GM23248 (cell line): ENCODE data around the gene IDH3G. TPM values are rescaled to one million over a fixed set of nuclear protein-coding genes. Genes with fewer than 3 reads are reported as not detected.
"Not testable (repeated sequence)": the region's sequence is repeated elsewhere in the genome, so short reads cannot be mapped to it uniquely, and the experiment has no call there.

Source experiments
- DNase-seq: peaks from one replicate; pipeline ENCODE4 v3.0.0-alpha.2; 2015
- H2AFZ ChIP-seq: fragments of 200-600 bp; sonication (generic); 2 replicates; pipeline ENCODE4 v1.6.1; 2016; ENCODE audit warnings: antibody characterized with exemption
- H3F3A ChIP-seq: fragments of 200-600 bp; sonication (generic); 2 replicates; pipeline ENCODE4 v1.6.1; 2016; ENCODE audit warnings: mild to moderate bottlenecking, antibody characterized with exemption, mixed run types; ENCODE audit not compliant: insufficient read depth
- H3K27ac ChIP-seq: fragments of 200-600 bp; sonication (generic); 2 replicates; pipeline ENCODE4 v1.5.1; 2016; ENCODE audit warnings: mild to moderate bottlenecking
- H3K27me3 ChIP-seq: fragments of 200-600 bp; sonication (generic); replicated peaks from 2 replicates; pipeline ENCODE4 v1.6.1; 2016; ENCODE audit warnings: mild to moderate bottlenecking; ENCODE audit not compliant: insufficient read depth
- H3K36me3 ChIP-seq: fragments of 200-600 bp; sonication (generic); 2 replicates; pipeline ENCODE4 v1.6.1; 2016; ENCODE audit warnings: low read depth, mild to moderate bottlenecking
- H3K4me1 ChIP-seq: fragments of 200-600 bp; sonication (generic); 2 replicates; pipeline ENCODE4 v1.6.1; 2016; ENCODE audit warnings: mild to moderate bottlenecking; ENCODE audit not compliant: insufficient read depth
- H3K4me2 ChIP-seq: fragments of 200-600 bp; sonication (generic); one replicate; pipeline ENCODE4 v1.6.1; 2016; ENCODE audit warnings: mild to moderate bottlenecking; ENCODE audit not compliant: unreplicated experiment
- H3K4me3 ChIP-seq: fragments of 200-600 bp; sonication (generic); 2 replicates; pipeline ENCODE4 v1.5.1; 2016; ENCODE audit warnings: mild to moderate bottlenecking
- H3K79me2 ChIP-seq: fragments of 200-600 bp; sonication (generic); 2 replicates; pipeline ENCODE4 v1.6.1; 2016; ENCODE audit warnings: mild to moderate bottlenecking; ENCODE audit not compliant: insufficient read depth
- H3K9ac ChIP-seq: fragments of 200-600 bp; sonication (generic); 2 replicates; pipeline ENCODE4 v1.6.1; 2016; ENCODE audit warnings: mild to moderate bottlenecking
- H3K9me2 ChIP-seq: fragments of 200-600 bp; sonication (generic); 2 replicates; pipeline ENCODE4 v1.6.1; 2016; ENCODE audit warnings: mixed run types, mild to moderate bottlenecking, moderate library complexity; ENCODE audit not compliant: insufficient read depth
- H3K9me3 ChIP-seq: fragments of 200-600 bp; sonication (generic); one replicate; pipeline ENCODE4 v1.6.1; 2017; ENCODE audit warnings: low read depth
- H4K20me1 ChIP-seq: fragments of 200-600 bp; sonication (generic); 2 replicates; pipeline ENCODE4 v1.6.0; 2016; ENCODE audit not compliant: insufficient read depth
- EZH2 ChIP-seq: fragments of 200-600 bp; sonication (generic); IDR thresholded peaks from 2 replicates; pipeline ENCODE4 v1.6.1; 2018; ENCODE audit warnings: antibody characterized with exemption, mild to moderate bottlenecking; ENCODE audit not compliant: insufficient read depth, poor library complexity, severe bottlenecking
- EZH2phosphoT487 ChIP-seq: fragments of 200-600 bp; sonication (generic); IDR thresholded peaks from 2 replicates; pipeline ENCODE4 v1.6.1; 2018; ENCODE audit warnings: antibody characterized with exemption, moderate library complexity, mild to moderate bottlenecking, low read depth; ENCODE audit not compliant: insufficient read depth
- WGBS, 2 experiments: methylation state at CpG; one replicate each; pipeline ENCODE4 v1.1.6; 2015 to 2017; ENCODE audit warnings: low lambda C conversion rate in 2 of 2, low coverage in 1 of 2; ENCODE audit errors: missing lambda C conversion rate in 2 of 2; 5-methylcytosine and 5-hydroxymethylcytosine counted together
- in situ Hi-C: fragments of 300-500 bp; cut with MboI; formaldehyde crosslinking; loops from 2 replicates; pipeline ENCODE4 v1.15.0; 2020
- polyA plus RNA-seq: library from polyadenylated mRNA; unstranded; fragments of >200 nt; fragmentation: Nextera tagmentation; extraction: Ambion mirVana; gene quantifications from 2 replicates; pipeline ENCODE4 v1.2.1, GENCODE V29; 2016
- total RNA-seq: library from RNA; depleted of rRNA; stranded (reverse); fragments of >200 nt; shearing (Covaris generic); gene quantifications from 2 replicates; pipeline ENCODE4 v1.2.3, GENCODE V29; 2014

Gene IDH3G
- total and polyA plus RNA-seq, 2 experiments from 2014 or later: 83.2 to 88.2 TPM

GRCh38 chrX:153762626-153763173 lies 31.5 kb downstream of the IDH3G start:
- H3K27ac ChIP-seq: no peak overlapping the region
- H4K20me1 ChIP-seq: no peaks in the 10 kb centered on the region
- no peak overlapping the region for H3K4me2 ChIP-seq
- H3K9ac ChIP-seq: no peak overlapping the region
- no peaks in the 10 kb centered on the region for H3K9me3 ChIP-seq
- H3K27me3 ChIP-seq: no peaks in the 10 kb centered on the region
- peaks cover 5% of the 10 kb centered on the region; the same call in 1 of the 2 replicates for H3K4me1 ChIP-seq
- DNase-seq: no peak
- H3K9me2 ChIP-seq: no peaks in the 10 kb centered on the region
- no peaks in the 10 kb centered on the region for H3K36me3 ChIP-seq
- peaks cover 11% of the 10 kb centered on the region for H3K79me2 ChIP-seq
- H3K4me3 ChIP-seq: no peak overlapping the region
- H2AFZ ChIP-seq: no peak overlapping the region
- 77 to 78% methylated on average over 11 to 12 of the region's 14 CpGs for WGBS, 2 experiments
- in situ Hi-C loops: no loop called here
- TF ChIP-seq EZH2: no peak
- TF ChIP-seq EZH2phosphoT487: no peak
- no peaks in the 10 kb centered on the region for H3F3A ChIP-seq

GRCh38 chrX:153761863-153762262 lies 32.3 kb downstream of the IDH3G start:
- in situ Hi-C loops: no loop called here

GRCh38 chrX:153755136-153755535 lies 39.0 kb downstream of the IDH3G start:
- no peaks in the 10 kb centered on the region for H3K4me1 ChIP-seq
- no peaks in the 10 kb centered on the region for H4K20me1 ChIP-seq
- no peak for DNase-seq
- in situ Hi-C loops: loop anchor here (10.0 kb wide), 1 partner anchor 180 kb away; the partner anchor contains the start of gene NAA10
- no peaks in the 10 kb centered on the region for H3K9me3 ChIP-seq
- no peak overlapping the region for H2AFZ ChIP-seq
- 33 to 42% methylated on average over 1 of the region's 1 CpG for WGBS, 2 experiments
- H3K79me2 ChIP-seq: no peaks in the 10 kb centered on the region
- no peak overlapping the region for H3K4me3 ChIP-seq
- H3K9ac ChIP-seq: no peak overlapping the region
- no peaks in the 10 kb centered on the region for H3K27me3 ChIP-seq
- no peak overlapping the region for H3K27ac ChIP-seq
- no peak for TF ChIP-seq EZH2phosphoT487
- no peak for TF ChIP-seq EZH2
- no peaks in the 10 kb centered on the region for H3K36me3 ChIP-seq
- H3K4me2 ChIP-seq: no peak overlapping the region
- H3F3A ChIP-seq: no peaks in the 10 kb centered on the region
- no peaks in the 10 kb centered on the region for H3K9me2 ChIP-seq

More at GRCh38 chrX:153761863-153762262, 32.3 kb downstream of the IDH3G start:
- Histone ChIP-seq H3F3A (no peaks in the 10 kb centered on the region), H3K4me1 (peaks cover 5% of the 10 kb centered on the region; the same call in 1 of the 2 replicates), H3K9me2 (no peaks in the 10 kb centered on the region), H3K27ac (no peak overlapping the region), H3K4me3 (no peak overlapping the region), H4K20me1 (no peaks in the 10 kb centered on the region), H3K9me3 (no peaks in the 10 kb centered on the region), H3K79me2 (peaks cover 11% of the 10 kb centered on the region), H3K9ac (no peak overlapping the region), H3K27me3 (no peaks in the 10 kb centered on the region), H3K4me2 (no peak overlapping the region), H3K36me3 (no peaks in the 10 kb centered on the region), H2AFZ (no peak overlapping the region)
- no peak for DNase-seq
- 67 to 73% methylated on average over 8 to 13 of the region's 15 CpGs for WGBS, 2 experiments
- TF ChIP-seq EZH2phosphoT487: no peak
- no peak for TF ChIP-seq EZH2

- H3K4me1 ChIP-seq: no peaks in the 10 kb centered on the region
- no peak for DNase-seq
- H3K9me2 ChIP-seq: no peaks in the 10 kb centered on the region
- no peaks in the 10 kb centered on the region for H4K20me1 ChIP-seq
- no peak overlapping the region for H3K4me2 ChIP-seq
- no peak for TF ChIP-seq EZH2phosphoT487
- no peak for TF ChIP-seq EZH2
- H3F3A ChIP-seq: no peaks in the 10 kb centered on the region
- H3K4me3 ChIP-seq: no peak overlapping the region
- in situ Hi-C loops: loop anchor here (10.0 kb wide), 1 partner anchor 185 kb away; the partner anchor contains the start of gene NAA10
- no peak overlapping the region for H3K27ac ChIP-seq
- no peak overlapping the region for H2AFZ ChIP-seq
- no peaks in the 10 kb centered on the region for H3K36me3 ChIP-seq
- WGBS, 2 experiments: 85 to 89% methylated on average over 8 to 12 of the region's 12 CpGs
- no peaks in the 10 kb centered on the region for H3K27me3 ChIP-seq
- H3K9me3 ChIP-seq: no peaks in the 10 kb centered on the region
- H3K79me2 ChIP-seq: no peaks in the 10 kb centered on the region
- no peak overlapping the region for H3K9ac ChIP-seq
These were observed 43.9 kb downstream of the IDH3G start for GRCh38 chrX:153750127-153750774.

GRCh38 chrX:153749017-153749416 lies 45.2 kb downstream of the IDH3G start:
- 51 to 54% methylated on average over 7 of the region's 7 CpGs for WGBS, 2 experiments
- H3K9ac ChIP-seq, H3K9me3 ChIP-seq, H3K27ac ChIP-seq, H3K4me2 ChIP-seq, H3K79me2 ChIP-seq, H3K9me2 ChIP-seq, H3K27me3 ChIP-seq, H3K36me3 ChIP-seq, H3K4me1 ChIP-seq, H2AFZ ChIP-seq, H3K4me3 ChIP-seq, in situ Hi-C loops, DNase-seq, H4K20me1 ChIP-seq, H3F3A ChIP-seq: not testable (repeated sequence)

- H3K4me2 ChIP-seq, H2AFZ ChIP-seq, H3K4me1 ChIP-seq, H3K9ac ChIP-seq, H3K9me2 ChIP-seq, DNase-seq, H3K9me3 ChIP-seq, H4K20me1 ChIP-seq, H3F3A ChIP-seq, H3K79me2 ChIP-seq, in situ Hi-C loops, H3K4me3 ChIP-seq, H3K36me3 ChIP-seq, H3K27me3 ChIP-seq, H3K27ac ChIP-seq: not testable (repeated sequence)
- 23 to 42% methylated on average over 5 to 6 of the region's 6 CpGs for WGBS, 2 experiments
These were observed 47.2 kb downstream of the IDH3G start for GRCh38 chrX:153746991-153747390.
